ENCODE data around the gene COL6A3. TPM values are rescaled to one million over a fixed set of nuclear protein-coding genes. Genes with fewer than 3 reads are reported as not detected.
"Not testable (repeated sequence)": the region's sequence is repeated elsewhere in the genome, so short reads cannot be mapped to it uniquely, and the experiment has no call there.

COL6A3 gene
- total RNA-seq, 6 experiments from 2014 or later: 4.5 to 21.1 (median 8.8) TPM

DNA sequence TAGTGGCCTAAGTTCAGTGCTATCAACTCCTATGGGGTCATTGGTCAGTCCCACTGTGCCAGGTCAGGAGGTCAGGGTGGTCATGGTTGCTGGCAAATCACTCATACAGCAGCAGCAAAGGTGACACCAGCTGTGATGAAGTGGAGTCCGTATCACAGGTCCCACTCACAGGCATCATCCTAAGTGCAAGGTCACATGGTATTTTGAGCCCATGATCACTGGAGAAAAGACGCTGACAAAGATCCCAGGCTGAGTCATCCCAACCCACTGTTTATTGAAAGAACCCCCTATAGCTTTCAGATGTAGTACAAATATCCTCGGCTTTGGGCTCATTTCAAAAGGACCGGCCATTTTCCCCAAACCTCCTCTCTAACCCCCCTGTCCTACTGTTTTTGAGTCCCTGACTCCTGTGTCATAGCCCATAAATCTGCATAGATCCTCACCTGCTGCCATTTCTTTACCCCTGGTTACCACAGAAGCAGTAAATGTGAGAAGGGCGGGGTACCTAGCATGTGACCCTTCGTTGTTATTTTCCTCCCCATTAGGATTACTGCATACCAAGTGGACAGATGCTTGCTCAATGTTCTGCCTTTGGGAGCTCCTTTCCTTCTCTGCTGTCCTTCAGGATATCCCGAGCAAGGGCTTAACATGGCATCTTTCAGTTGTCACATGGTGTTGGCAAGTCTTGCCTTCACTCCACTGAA lies 107.7 kb downstream of the COL6A3 start:
- intact Hi-C loops (cut with DNase I): no loop called here
- 34% methylated on average over 5 of the region's 7 CpGs for WGBS (ENCODE audit: insufficient coverage, low coverage, low lambda C conversion rate, missing lambda C conversion rate)
- ATAC-seq (no peak), DNase-seq (no peak)
- Histone ChIP-seq H3K36me3 (no peaks in the 10 kb centered on the region), H3K4me3 (no peak overlapping the region), H3K27me3 (no peaks in the 10 kb centered on the region), H3K4me1 (no peaks in the 10 kb centered on the region), H3K27ac (no peak overlapping the region), H3K9me3 (no peaks in the 10 kb centered on the region)
- TF ChIP-seq, protein P1, sequence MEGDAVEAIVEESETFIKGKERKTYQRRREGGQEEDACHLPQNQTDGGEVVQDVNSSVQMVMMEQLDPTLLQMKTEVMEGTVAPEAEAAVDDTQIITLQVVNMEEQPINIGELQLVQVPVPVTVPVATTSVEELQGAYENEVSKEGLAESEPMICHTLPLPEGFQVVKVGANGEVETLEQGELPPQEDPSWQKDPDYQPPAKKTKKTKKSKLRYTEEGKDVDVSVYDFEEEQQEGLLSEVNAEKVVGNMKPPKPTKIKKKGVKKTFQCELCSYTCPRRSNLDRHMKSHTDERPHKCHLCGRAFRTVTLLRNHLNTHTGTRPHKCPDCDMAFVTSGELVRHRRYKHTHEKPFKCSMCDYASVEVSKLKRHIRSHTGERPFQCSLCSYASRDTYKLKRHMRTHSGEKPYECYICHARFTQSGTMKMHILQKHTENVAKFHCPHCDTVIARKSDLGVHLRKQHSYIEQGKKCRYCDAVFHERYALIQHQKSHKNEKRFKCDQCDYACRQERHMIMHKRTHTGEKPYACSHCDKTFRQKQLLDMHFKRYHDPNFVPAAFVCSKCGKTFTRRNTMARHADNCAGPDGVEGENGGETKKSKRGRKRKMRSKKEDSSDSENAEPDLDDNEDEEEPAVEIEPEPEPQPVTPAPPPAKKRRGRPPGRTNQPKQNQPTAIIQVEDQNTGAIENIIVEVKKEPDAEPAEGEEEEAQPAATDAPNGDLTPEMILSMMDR (IDR thresholded peaks at IDR 0.05): no peak
- TF ChIP-seq POLR2A (IDR thresholded peaks at IDR 0.05): no peak

DNA sequence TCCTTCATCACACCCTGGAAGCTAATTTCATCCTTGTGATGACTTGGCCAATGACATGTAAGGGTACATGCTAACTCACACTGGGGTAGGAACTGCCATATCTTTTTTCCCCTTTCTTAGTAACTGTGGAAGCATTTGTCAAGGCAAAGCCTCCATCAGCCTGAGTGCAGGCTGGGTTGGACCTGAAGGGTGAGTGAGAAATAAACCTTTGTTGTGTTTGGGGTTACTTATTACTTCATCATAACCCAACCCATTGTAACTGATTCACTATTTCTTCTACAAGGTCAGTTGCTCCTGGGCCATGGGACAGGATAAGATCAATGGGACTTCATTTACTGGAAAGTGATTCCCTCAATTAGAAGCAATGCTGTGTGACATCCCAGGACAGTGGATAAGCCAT lies 108.4 kb downstream of the COL6A3 start:
- Histone ChIP-seq H3K4me3 (no peak overlapping the region), H3K27ac (no peak overlapping the region), H3K4me1 (no peaks in the 10 kb centered on the region), H3K36me3 (no peaks in the 10 kb centered on the region), H3K27me3 (no peaks in the 10 kb centered on the region), H3K9me3 (no peaks in the 10 kb centered on the region)
- DNase-seq (no peak), ATAC-seq (no peak)
- TF ChIP-seq, protein P1 (IDR thresholded peaks at IDR 0.05): no peak
- TF ChIP-seq POLR2A (IDR thresholded peaks at IDR 0.05): no peak
- intact Hi-C loops (cut with DNase I): no loop called here

DNA sequence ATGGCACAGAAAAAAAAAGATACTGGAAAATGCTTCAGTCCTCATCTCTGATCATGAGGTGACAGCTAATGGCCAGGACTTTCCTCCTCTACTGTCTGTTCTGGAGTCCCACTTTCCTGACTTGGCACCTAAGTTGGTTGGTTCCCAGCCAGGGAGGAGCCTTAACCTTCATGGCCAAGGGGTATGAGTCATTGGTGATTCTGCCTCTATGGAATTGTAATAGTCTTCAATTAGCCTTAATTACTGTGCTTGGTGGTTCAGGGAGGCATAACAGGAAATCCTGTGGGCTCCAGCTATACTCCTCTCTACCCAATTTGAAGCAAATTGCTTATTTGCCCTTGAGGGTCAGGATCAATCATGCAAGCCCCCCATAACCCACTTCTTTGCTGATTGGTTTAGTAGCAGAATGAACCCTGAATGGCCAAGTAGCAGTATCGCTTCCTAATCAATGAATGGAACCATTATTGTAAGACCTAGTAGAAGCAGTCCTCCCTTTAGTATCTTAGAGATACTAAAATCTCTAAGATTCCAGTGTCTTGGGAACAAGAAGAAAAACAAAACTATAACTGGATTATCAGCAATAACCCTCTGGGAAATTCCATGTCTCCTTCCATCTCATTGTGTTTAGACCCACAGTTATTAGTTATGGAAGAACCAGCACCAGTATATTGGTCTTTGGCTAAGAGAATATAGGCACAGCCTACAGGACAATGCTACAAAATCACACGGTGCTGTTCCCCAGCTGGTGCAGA lies 109.0 kb downstream of the COL6A3 start:
- Histone ChIP-seq H3K9me3 (no peaks in the 10 kb centered on the region), H3K4me1 (no peaks in the 10 kb centered on the region), H3K27me3 (no peaks in the 10 kb centered on the region), H3K36me3 (no peaks in the 10 kb centered on the region), H3K27ac (no peak overlapping the region), H3K4me3 (no peak overlapping the region)
- ATAC-seq (no peak), DNase-seq (no peak)
- WGBS (ENCODE audit: insufficient coverage, low coverage, low lambda C conversion rate, missing lambda C conversion rate): 43% methylated on average over 2 of the region's 2 CpGs
- intact Hi-C loops (cut with DNase I): no loop called here
- TF ChIP-seq, protein P1 (IDR thresholded peaks at IDR 0.05): no peak
- no peak for TF ChIP-seq POLR2A (IDR thresholded peaks at IDR 0.05)

DNA sequence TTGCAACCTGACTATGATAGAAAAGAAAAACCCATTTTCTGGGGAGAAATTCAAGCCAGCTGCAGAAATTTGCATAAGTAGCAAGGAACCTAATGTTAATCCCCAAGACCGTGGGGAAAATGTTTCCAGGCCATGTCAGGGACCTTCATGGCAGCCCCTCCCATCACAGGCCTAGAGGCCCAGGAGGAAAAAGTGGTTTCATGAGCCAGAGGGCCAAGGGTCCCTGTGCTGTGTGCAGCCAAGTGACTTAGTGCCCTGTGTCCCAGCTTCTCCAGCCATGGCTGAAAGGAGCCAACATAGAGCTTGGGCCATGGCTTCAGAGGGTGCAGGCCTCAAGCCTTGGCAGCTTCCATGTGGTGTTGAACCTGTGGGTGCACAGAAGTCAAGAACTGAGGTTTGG lies 110.7 kb downstream of the COL6A3 start:
- H3K4me1 ChIP-seq; H3K27me3 ChIP-seq; H3K4me3 ChIP-seq; intact Hi-C loops (cut with DNase I); DNase-seq; H3K27ac ChIP-seq; ATAC-seq; H3K36me3 ChIP-seq; H3K9me3 ChIP-seq: not testable (repeated sequence)
- 14% methylated on average over 1 of the region's 1 CpG for WGBS (ENCODE audit: insufficient coverage, low coverage, low lambda C conversion rate, missing lambda C conversion rate)

DNA sequence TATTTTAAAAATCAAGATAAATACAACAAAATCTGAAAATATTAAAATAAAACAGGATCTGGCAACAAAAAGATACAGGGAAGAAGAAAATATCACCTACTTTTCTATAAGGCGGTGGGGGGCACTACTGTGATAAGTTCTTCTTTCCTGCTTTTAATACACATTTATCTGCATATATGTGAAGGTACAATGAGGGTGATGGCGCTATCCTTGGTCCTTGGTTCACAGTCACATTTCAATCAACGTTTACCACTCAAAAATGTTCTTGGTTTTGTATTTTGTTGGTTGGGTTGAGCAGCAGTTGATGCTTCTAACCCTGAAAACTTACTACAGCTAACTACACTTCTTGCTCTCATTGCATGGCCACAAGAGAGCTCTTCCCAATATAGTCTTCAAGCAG lies 112.4 kb downstream of the COL6A3 start:
- intact Hi-C loops (cut with DNase I): no loop called here
- Histone ChIP-seq H3K4me3 (no peak overlapping the region), H3K9me3 (no peaks in the 10 kb centered on the region), H3K4me1 (no peaks in the 10 kb centered on the region), H3K36me3 (no peaks in the 10 kb centered on the region), H3K27me3 (no peaks in the 10 kb centered on the region), H3K27ac (no peak overlapping the region)
- no peak for TF ChIP-seq POLR2A (IDR thresholded peaks at IDR 0.05)
- TF ChIP-seq, protein P1 (IDR thresholded peaks at IDR 0.05): no peak
- no peak for DNase-seq
- 67% methylated on average over 3 of the region's 3 CpGs for WGBS (ENCODE audit: insufficient coverage, low coverage, low lambda C conversion rate, missing lambda C conversion rate)
- ATAC-seq: no peak

All from right lobe of liver (tissue), 6 donors.